Daoy (cell line): ENCODE data around the gene ABTB1. TPM values are rescaled to one million over a fixed set of nuclear protein-coding genes. Genes with fewer than 3 reads are reported as not detected.
A peak's percentile ranks its signal among the peaks of the same experiment; 100 is the strongest.
"Not testable (repeated sequence)": the region's sequence is repeated elsewhere in the genome, so short reads cannot be mapped to it uniquely, and the experiment has no call there.

Experiments
- DNase-seq: peaks from one replicate; pipeline ENCODE4 v3.0.0-alpha.2; 2015; ENCODE audit warnings: low read depth
- total RNA-seq: library from RNA; depleted of rRNA; stranded (reverse); fragments of >200 nt; shearing (Covaris generic); gene quantifications from 2 replicates; pipeline ENCODE4 v1.2.3, GENCODE V29; 2014

ABTB1 gene
- total RNA-seq, 1 experiment from 2014 or later = 2.4 TPM

DNA sequence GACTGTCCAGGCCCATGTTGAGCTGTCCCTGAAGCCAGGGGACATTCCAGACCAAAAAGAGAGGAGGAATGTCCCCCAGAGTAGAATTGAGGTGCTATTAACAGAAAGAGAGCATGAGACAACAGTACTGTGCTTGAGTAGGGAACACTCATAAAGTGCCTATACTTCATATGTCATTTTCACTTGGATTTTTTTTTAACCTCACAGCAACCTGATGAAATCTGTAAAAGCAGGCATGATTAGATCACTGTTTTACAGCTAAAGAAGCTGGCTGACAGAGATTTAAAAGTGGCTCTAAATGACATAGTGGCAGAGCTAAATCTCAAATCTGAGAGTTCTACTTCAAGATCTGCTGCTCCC lies 24.9 kb upstream of the ABTB1 start:
- no peak for DNase-seq

GRCh38 chr3:127650236-127650635 lies 22.5 kb upstream of the ABTB1 start:
- DNase-seq = no peak

GRCh38 chr3:127651516-127652172 lies 21.1 kb upstream of the ABTB1 start:
- DNase-seq = no peak

- DNase-seq = peak; percentile 63
These were observed 20.3 kb upstream of the ABTB1 start for GRCh38 chr3:127652246-127652995.

DNA sequence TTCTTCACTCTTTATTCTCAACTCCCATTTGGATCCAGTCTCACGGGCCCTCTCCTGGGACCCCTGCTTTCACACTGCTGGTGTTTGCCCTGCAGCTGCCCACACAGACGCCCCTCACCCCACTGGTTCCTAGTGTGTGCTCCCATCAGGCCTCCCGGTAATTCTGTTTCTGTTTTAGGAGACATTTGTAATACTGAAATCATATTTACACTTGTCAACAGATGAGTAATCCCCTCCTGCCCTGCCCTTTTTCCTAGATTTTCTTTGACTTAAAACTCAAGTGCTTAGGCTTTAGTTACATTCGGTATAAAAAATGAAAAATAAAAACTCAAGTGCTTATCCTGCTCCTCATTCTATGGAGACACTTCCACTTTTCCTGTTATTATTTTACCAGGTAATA lies 18.4 kb upstream of the ABTB1 start:
- DNase-seq = no peak

DNA sequence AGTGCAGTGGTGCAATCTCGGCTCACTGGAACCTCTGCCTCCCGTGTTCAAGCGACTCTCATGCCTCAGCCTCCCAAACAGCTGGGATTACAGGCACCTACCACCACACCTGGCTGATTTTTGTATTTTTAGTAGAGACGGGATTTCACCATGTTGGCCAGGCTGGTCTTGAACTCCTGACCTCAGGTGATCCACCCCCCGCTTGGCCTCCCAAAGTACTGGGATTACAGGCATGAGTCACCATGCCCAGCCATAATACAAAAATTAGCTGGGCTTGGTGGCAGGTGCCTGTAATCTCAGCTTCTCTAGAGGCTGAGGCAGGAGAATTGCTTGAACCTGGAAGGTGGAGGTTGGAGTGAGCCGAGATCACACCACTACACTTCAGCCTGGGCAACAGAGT lies 17.8 kb upstream of the ABTB1 start:
- DNase-seq = not testable (repeated sequence)

DNA sequence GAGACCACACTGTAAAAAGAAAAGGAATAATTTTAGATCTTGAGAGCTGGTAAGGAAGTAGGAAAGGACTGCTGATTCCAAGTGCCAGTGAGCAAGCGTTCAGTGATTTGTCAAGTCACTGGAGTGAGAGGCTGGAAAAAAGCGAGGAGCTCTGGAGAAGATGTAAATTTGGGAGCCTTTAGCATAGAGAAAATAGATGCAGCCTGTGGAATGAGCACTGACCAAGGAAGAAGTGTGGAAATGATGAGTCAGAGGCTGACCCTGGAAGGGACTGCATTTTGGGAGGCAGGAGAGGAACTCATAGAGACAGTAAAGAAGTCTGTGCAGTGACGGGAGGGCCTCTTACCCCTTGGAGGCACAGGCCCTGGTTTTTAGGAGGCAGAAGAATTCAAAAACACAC lies 17.1 kb upstream of the ABTB1 start:
- no peak for DNase-seq

- DNase-seq = no peak
These were observed 15.8 kb upstream of the ABTB1 start for GRCh38 chr3:127656906-127657305.

- DNase-seq = no peak
These were observed 14.5 kb upstream of the ABTB1 start for GRCh38 chr3:127658234-127658633.

DNA sequence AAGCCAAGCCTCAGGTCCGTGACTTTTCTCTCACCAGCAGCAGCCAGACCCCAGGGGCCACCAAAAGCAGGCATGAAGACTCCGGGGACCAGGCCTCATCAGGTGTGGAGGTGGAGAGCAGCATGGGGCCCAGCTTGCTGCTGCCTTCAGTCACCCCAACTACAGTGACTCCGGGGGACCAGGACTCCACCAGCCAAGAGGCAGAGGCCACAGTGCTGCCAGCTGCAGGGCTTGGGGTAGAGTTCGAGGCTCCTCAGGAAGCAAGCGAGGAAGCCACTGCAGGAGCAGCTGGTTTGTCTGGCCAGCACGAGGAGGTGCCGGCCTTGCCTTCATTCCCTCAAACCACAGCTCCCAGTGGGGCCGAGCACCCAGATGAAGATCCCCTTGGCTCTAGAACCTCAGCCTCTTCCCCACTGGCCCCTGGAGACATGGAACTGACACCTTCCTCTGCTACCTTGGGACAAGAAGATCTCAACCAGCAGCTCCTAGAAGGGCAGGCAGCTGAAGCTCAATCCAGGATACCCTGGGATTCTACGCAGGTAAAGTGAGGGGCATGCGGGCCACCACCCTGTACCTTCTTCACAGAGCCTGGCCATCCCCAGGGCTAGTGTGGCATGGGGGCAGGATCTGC lies 12.0 kb upstream of the ABTB1 start:
- no peak for DNase-seq

GRCh38 chr3:127661600-127661999 lies 11.2 kb upstream of the ABTB1 start:
- DNase-seq = no peak

DNA sequence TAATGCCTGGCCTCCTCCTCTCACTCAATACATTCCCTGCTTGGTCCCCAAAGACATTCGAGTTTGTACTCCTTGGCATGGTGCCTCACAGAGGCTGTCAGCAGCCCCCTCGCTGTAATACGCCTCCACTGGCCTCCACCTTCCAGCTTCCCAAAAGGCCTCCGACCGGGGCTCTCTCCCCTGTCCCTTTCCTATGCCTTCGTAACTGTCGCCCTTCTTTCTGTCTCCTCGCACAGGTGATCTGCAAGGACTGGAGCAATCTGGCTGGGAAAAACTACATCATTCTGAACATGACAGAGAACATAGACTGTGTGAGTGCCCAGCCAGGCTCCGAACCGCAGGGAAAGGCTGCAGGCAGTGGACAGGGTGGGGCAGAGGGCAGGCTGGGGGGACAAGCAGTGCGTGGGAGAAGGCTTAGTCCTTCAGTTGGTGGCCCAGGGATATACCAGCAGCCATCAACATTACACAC lies 10.7 kb upstream of the ABTB1 start:
- no peak for DNase-seq

DNA sequence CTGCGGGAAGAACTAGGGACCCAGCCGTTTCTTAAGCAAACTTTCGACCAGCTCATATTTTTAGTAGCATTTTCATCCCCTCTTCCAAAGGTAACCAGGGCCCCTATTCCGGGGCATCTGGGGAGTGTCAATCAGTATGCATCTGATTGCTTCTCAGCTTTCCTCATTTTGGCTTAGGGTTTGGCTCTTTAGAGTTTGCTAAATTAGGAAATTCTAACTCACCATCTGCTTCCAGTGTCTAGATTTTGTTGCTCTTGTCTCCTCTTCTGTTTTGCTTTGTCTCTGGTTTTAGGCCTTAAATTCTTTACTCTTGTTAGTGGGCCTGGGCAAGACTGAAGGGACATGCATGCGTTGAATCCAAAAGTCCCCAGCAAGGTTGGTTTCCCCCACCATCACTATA lies 9.6 kb upstream of the ABTB1 start:
- no peak for DNase-seq

DNA sequence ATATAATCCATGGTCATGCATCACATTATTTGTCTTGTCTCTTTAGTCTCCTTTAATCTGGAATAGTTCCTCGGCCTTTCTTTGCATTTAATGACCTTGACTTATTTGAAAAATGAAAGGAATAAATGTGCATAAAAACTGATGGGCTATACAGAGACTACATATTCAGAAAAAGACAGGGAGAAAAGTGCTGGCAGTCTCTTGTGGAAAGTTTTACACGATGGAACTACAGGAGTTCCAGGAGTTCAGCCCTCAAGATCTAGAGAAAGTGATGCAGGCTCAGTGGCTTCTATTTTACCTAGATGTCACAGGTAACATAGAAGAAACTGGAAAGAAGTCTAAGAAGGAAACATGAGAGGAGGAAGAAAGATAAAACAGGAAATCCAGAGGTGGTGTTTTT lies 7.6 kb upstream of the ABTB1 start:
- DNase-seq = no peak

DNA sequence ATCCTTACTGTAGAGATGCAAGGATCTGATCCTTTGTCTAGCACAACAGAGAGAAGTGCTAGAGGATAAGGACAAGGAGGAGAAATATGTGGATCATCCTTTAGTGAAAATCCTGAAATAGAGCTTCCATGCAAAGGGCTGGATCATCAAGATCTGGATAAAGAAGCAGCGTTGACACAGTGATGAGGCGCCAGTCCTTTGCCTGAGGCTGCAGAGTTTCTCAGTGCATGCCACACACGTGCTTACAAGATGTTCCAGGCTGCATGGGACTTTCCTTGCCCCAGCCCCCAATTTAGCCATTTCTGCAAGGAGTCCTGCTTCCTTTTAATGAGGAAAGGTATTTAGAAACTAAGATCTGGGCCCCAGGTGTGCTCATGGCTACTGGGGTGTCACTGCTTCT lies 7.2 kb upstream of the ABTB1 start:
- DNase-seq = no peak

- DNase-seq = no peak
These were observed 6.1 kb upstream of the ABTB1 start for GRCh38 chr3:127666676-127667075.

GRCh38 chr3:127667119-127667681 lies 5.6 kb upstream of the ABTB1 start:
- DNase-seq = no peak

DNA sequence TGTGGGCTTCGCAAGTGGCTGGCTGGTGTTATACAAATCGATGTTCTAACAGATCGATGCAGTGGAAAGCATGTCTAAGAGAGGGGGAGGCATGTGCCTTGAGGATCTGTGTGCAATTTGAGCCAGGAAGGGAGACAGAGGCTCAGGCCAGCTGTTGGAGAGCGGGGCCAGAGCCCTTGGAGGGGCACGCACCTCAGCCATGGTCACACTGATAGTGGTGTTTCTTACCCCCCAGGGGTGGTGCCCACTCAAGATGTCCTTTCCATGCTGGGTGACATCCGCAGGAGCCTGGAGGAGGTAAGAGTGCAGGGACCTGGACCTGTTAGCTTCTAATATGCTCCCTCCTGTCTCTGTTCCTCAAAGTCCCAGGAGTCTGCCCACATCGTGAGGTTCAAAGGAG lies 3.8 kb upstream of the ABTB1 start:
- DNase-seq = no peak

GRCh38 chr3:127669541-127670228 lies 3.1 kb upstream of the ABTB1 start:
- no peak for DNase-seq

- no peak for DNase-seq
These were observed 2.6 kb upstream of the ABTB1 start for GRCh38 chr3:127670229-127670559.

DNA sequence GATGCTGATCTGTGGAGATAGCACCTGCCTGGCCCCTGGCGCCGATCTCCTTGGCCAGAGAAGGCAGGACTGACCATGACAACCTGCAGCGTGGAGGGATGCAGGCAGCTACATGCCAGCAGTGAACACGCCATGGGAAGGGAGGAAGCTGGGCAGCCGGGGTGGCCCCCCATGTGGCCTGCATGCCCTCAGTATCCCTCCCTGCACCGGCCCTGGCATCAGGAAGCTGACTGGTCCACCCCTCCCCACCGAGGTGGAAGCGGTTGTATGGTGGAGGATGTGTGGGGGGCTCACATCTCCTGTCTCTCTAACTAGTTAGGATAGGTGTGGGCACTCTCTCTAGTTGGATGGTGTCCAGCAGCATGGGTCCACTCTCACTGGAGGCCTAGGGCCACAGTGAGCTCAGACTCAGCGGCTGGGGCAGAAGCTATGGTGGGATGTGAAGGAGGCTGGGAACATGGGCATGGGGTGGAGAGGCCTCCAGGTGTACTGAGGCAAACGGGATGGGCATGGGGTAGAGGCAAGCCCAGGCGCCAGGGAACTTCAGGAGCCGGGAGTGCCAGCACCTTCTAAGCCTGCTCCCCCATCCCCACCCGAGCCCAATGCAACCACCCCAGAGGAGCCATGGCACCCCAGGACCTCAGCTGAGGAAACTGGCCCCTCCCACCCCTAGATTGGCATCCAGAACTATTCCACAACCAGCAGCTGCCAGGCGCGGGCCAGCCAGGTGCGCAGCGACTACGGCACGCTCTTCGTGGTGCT lies 1.8 kb upstream of the ABTB1 start:
- DNase-seq = no peak
